Activated naive CD8-positive, alpha-beta T cell treated with anti-CD3 and anti-CD28 coated beads for 36 hours (primary cell): Measurements from ENCODE around the gene PLCG2. TPM values are rescaled to one million over a fixed set of nuclear protein-coding genes. Genes with fewer than 3 reads are reported as not detected.
"Not testable (repeated sequence)": the region's sequence is repeated elsewhere in the genome, so short reads cannot be mapped to it uniquely, and the experiment has no call there.

Source experiments
- DNase-seq: peaks from one replicate; pipeline ENCODE4 v3.0.0; 2021
- H3K27ac Mint-ChIP-seq: one replicate; pipeline ENCODE4 v1.8.0; 2022; ENCODE audit warnings: mild to moderate bottlenecking, moderate library complexity, mixed read lengths
- H3K27me3 Mint-ChIP-seq: one replicate; pipeline ENCODE4 v1.8.0; 2022; ENCODE audit warnings: mild to moderate bottlenecking, mixed read lengths
- H3K36me3 Mint-ChIP-seq: one replicate; pipeline ENCODE4 v1.8.0; 2021; ENCODE audit warnings: mild to moderate bottlenecking, mixed read lengths
- H3K4me1 Mint-ChIP-seq: one replicate; pipeline ENCODE4 v1.8.0; 2021; ENCODE audit warnings: mixed read lengths
- H3K4me3 Mint-ChIP-seq: one replicate; pipeline ENCODE4 v1.8.0; 2022; ENCODE audit warnings: mild to moderate bottlenecking, moderate library complexity, mixed read lengths
- H3K9me3 Mint-ChIP-seq: one replicate; pipeline ENCODE4 v1.8.0; 2022; ENCODE audit warnings: mixed read lengths
- total RNA-seq, 2 experiments: library from RNA; stranded (reverse); gene quantifications; one replicate each; pipeline ENCODE4 v1.2.3, GENCODE V29; 2021

PLCG2 gene
- total RNA-seq, 2 experiments from 2014 or later, result 7.7 to 8.1 TPM

DNA sequence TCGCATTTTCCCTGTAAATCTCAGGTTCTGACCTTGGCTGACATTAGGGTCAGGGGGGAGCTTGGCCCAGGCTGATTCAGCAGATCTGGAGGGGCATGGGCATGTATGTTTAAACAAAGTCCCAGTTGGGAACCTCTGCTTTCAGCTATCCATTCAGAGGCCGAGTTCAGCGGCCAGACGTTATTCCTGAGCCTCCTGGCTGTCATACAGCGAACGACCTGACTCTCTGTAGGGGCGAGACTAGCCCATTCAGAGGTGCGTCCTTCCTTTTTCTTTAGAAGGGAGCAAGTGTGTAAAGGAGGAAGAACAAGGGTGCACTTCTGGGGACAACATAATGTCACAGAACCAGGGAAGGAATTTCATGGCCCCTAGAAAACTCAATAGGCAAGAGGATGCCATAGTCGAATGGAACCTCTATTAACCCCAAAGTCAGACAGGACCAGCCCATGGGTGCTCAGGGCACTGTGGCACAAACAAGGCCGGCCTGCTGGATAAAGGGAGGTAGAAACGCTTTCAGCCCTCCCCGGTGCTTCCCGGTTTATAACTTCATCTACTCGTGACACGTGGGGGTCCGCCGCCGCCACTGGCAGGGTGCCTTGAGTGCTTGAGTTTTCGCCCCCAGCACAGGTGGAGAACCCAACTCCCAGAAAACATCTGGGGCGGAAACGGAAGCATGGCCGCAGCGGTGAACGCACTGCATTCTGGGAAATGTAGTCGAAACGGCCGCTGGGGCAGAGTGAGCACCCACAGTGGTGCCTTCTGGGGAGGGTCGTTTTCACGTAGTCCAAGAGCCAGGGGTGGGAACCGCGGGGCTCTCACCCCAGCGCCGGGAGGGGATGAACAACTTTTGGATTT lies 33.2 kb upstream of the PLCG2 start:
- Mint-ChIP-seq H3K4me1 (peaks cover 21% of the 10 kb centered on the region), H3K27me3 (no peaks in the 10 kb centered on the region), H3K36me3 (peaks cover 1% of the 10 kb centered on the region), H3K4me3 (peak overlapping the region; percentile 81), H3K27ac (peak overlapping the region; percentile 90), H3K9me3 (peaks cover 4% of the 10 kb centered on the region)
- peak; percentile 74 for DNase-seq

DNA sequence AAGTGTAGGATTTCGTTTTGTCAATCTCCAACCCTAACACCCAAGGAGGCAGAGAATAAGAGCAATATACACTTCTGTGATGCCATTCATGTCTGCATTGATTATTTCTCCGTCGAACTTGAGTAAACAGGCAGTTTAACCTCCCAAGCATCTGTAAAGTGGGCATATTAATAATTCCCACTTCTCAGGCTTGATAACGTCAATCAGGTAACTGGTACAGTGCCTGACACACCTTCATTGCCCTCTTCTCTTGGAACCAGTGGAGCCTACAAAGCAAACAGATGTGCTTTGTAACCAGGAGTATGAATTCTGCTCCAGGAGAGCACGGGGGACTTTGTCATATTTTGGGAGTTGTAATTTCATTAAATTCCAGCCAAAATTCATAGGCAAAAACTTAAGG lies 32.5 kb upstream of the PLCG2 start:
- Mint-ChIP-seq H3K4me3 (peak overlapping the region; percentile 81), H3K36me3 (peaks cover 1% of the 10 kb centered on the region), H3K9me3 (peaks cover 4% of the 10 kb centered on the region), H3K27ac (no peak overlapping the region), H3K27me3 (no peaks in the 10 kb centered on the region), H3K4me1 (peaks cover 21% of the 10 kb centered on the region)
- no peak for DNase-seq

DNA sequence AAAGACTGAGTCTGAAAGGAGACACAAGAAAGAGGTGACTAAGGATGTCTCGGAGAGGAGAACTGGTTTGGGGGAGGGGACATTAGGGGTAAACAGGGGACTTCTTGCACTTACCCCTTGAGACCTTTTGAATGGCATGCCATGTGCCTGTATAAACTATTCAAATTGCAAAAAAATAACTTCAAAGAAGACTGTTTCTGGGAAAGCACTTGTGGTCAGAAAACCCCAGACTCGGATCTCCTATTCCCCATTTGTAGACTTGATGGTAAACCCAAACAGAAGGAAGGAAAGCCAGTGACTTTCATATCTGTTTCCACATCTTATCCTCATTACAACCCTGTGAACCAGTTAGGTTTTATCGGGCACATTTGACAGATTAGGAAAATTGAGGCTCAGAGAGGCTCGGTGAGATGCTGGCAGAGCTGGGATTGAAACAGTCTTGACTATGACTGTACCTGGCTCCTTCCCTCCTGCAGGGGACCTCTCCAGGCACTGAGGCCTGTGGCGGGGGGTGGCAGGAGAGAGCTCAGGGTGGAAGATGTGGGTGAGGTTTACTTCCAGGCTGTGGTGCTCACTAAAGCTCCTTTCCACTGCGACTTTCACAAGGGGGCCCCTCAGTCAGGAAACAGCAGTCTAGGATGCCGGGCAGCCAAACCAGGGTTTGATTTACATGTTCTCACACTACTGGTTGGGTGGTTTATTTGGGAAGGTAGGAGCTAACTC lies 30.5 kb upstream of the PLCG2 start:
- H3K9me3 Mint-ChIP-seq, result peaks cover 4% of the 10 kb centered on the region
- no peaks in the 10 kb centered on the region for H3K27me3 Mint-ChIP-seq
- H3K4me3 Mint-ChIP-seq, result no peak overlapping the region
- DNase-seq, result no peak
- H3K4me1 Mint-ChIP-seq, result peaks cover 25% of the 10 kb centered on the region
- peaks cover 1% of the 10 kb centered on the region for H3K36me3 Mint-ChIP-seq
- no peak overlapping the region for H3K27ac Mint-ChIP-seq

DNA sequence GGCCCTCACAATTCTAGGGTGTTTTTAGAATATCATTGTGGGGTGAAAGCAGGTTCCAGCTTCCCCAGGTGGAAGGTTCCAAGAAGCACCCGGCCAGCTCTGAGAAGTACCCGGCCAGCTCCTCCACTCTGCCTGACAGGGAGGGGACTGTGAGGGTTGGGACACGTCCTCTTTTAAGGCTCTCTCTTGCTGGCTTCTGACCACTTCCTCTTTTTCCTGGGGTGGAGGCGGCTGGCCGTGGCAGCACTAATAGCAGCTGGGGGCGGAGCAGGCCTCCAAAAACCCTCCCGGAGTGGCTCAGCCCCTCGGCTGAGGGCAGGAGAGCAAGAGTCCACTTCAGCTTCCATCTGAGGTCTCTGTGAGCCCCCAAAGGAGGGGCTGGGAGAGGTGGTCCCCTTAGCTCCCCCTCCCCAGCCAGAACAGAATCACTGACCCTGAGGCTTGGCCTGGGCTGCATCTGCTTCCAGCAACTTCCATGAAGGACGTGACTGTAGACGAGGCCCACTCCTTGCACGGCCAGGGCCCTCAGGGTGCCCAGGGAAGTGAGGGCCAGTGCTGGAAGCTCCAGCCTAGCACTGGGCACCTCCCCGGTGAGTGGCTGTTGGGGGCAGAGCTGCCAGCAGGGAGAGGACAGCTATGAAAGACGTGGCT lies 26.7 kb upstream of the PLCG2 start:
- no peak overlapping the region for H3K4me3 Mint-ChIP-seq
- H3K36me3 Mint-ChIP-seq, result no peaks in the 10 kb centered on the region
- H3K9me3 Mint-ChIP-seq, result no peaks in the 10 kb centered on the region
- no peak overlapping the region for H3K27ac Mint-ChIP-seq
- peaks cover 21% of the 10 kb centered on the region for H3K4me1 Mint-ChIP-seq
- peaks cover 4% of the 10 kb centered on the region for H3K27me3 Mint-ChIP-seq
- DNase-seq, result no peak

DNA sequence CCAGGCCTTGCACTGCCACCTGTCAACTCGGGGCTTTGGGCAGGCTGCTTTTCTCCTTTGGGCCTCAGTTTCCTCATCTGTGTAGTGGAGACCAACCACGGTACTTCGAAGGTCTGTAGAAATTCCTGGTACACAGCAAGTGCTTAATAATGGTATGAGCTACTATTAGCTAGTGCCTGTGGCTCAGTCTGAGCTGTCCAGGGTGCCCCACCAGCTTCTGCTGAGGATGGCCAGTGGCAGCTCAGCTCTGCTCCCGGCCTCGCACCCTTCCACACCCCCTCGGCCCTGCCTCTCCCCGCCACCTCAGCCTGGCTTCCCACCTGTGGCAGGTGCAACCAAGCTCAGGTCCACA lies 26.2 kb upstream of the PLCG2 start:
- H3K27ac Mint-ChIP-seq, result no peak overlapping the region
- H3K4me1 Mint-ChIP-seq, result peaks cover 21% of the 10 kb centered on the region
- DNase-seq, result no peak
- H3K27me3 Mint-ChIP-seq, result peaks cover 4% of the 10 kb centered on the region
- H3K4me3 Mint-ChIP-seq, result no peak overlapping the region
- no peaks in the 10 kb centered on the region for H3K36me3 Mint-ChIP-seq
- no peaks in the 10 kb centered on the region for H3K9me3 Mint-ChIP-seq

DNA sequence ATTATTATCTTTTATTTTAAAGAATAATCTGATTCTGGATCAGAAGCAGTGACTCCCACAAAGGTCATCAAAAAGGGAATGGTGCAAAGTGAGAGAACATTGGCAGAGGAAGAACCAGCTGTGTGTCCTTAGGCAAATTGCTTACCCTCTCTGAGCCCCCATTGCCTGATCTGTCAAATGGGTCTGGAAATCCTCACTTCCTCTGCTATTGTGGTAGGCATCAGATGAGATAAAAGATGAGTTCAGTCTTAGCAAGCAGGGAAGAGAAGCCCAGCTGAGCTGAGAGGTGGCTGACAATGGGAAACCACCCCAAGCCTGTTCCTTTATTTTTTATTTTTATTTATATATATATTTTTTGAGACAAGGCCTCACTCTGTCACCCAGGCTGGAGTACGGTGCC lies 24.2 kb upstream of the PLCG2 start:
- no peak for DNase-seq
- Mint-ChIP-seq H3K27me3 (peaks cover 4% of the 10 kb centered on the region), H3K27ac (no peak overlapping the region), H3K4me3 (no peak overlapping the region), H3K36me3 (no peaks in the 10 kb centered on the region), H3K4me1 (peaks cover 15% of the 10 kb centered on the region), H3K9me3 (no peaks in the 10 kb centered on the region)

DNA sequence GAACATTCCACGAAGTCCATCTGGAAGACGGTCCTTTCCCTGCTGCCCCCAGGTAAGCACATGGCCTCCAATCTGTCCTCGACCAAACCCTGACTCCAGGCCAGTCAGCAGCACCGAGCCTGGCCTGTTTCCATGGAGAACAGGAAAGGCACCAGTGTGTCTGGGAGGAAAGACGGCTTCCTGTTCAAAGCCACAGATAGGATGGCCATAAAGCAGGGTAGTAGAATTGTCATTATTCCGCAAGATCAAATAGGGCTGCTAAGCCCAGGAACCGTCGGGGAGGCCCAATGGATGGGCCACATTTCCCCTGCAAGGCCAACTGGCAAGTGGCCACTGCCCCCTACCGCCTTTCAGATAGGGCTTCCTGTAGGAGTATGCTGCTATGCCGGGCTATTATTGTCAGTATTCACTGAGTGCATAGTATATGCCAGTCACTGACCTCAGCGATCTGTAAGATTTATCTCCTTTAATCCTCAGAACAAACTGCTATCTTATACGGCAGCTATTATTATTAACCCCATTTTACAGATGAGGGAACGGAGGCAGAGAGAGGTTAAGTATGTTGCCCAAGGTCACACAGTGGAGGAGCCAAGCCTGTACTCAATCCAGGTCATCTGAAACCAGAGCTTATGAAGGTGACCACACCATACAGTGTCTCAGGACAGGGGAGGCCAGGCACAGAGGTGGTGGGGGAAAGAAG lies 23.0 kb upstream of the PLCG2 start:
- H3K4me1 Mint-ChIP-seq, result peaks cover 15% of the 10 kb centered on the region
- no peaks in the 10 kb centered on the region for H3K9me3 Mint-ChIP-seq
- no peaks in the 10 kb centered on the region for H3K36me3 Mint-ChIP-seq
- H3K27ac Mint-ChIP-seq, result no peak overlapping the region
- H3K27me3 Mint-ChIP-seq, result peaks cover 4% of the 10 kb centered on the region
- DNase-seq, result no peak
- H3K4me3 Mint-ChIP-seq, result no peak overlapping the region

DNA sequence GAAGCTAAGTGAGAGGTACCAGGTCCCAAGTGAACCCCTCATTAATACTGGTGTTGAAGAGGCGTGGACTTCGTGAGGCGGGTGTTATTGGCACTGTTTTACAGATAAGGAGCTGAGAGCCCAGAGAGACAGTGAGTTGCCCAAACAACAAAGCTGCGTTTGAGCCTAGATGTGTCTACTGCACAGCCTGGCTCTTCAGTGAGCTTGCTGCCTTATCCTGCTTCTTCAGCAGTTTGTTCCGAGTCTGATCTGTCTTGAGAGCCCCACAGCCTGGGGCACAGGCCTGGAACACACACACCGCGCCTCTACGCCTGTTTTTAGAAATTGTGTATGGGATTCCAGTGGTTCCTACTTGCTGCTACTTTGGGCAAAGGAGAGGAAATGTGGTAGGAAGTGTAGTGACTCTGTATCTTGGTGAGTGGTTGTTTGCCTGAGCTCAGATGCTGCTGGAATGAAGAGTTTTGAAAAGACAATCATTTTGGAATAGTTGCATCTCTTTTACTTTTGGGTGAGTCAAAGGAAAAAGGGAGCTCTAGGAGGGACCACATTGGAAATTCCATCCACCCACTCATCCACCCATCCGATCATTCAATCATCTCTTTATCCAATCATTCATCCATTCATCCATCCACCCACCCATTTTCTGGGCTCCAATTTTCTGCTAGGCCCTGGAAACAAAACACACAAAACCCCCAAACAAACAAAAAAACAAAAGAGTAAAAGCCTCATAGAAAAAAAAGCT lies 22.3 kb upstream of the PLCG2 start:
- Mint-ChIP-seq H3K4me3 (no peak overlapping the region), H3K36me3 (no peaks in the 10 kb centered on the region), H3K27ac (no peak overlapping the region), H3K4me1 (peaks cover 15% of the 10 kb centered on the region), H3K27me3 (peaks cover 4% of the 10 kb centered on the region), H3K9me3 (no peaks in the 10 kb centered on the region)
- no peak for DNase-seq

DNA sequence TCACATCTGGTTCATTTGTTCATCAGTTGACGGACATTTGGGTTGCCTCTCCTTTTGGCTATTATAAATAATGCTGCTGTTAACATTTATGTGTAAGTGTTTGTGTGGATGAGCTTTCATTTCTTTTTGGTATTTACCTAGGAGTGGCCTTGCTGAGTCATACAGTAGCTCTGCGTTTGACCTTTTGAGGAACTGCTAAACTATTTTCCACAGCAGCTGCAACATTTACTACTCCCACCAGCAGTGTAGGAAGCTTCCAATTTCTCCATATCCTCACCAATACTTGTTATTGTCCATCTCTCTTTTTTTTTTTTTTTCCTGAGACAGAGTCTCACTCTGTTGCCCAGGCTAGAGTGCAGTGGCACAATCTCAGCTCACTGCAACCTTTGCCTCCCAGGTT lies 20.7 kb upstream of the PLCG2 start:
- Mint-ChIP-seq H3K27me3 (peaks cover 4% of the 10 kb centered on the region), H3K36me3 (no peaks in the 10 kb centered on the region), H3K4me1 (peaks cover 11% of the 10 kb centered on the region), H3K27ac (no peak overlapping the region), H3K4me3 (no peak overlapping the region), H3K9me3 (no peaks in the 10 kb centered on the region)
- no peak for DNase-seq

DNA sequence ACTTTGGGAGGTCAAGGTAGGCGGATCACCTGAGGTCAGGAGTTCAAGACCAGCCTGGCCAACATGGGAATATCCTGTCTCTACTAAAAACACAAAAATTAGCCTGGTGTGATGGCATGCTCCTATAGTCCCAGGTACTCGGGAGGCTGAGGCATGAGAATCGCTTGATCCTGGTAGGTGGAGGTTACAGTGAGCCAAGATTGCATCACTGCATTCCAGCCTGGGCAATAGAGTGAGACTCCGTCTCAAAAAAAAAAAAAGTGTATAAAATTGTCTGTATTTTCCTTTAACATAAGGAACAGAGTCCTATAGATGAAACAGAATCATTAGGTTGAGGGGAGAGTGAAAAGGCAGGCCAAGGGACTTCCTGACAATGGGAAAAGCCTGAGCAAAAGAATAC lies 16.8 kb upstream of the PLCG2 start:
- not testable (repeated sequence) for H3K27ac Mint-ChIP-seq, DNase-seq, H3K27me3 Mint-ChIP-seq, H3K9me3 Mint-ChIP-seq, H3K36me3 Mint-ChIP-seq, H3K4me3 Mint-ChIP-seq, H3K4me1 Mint-ChIP-seq

DNA sequence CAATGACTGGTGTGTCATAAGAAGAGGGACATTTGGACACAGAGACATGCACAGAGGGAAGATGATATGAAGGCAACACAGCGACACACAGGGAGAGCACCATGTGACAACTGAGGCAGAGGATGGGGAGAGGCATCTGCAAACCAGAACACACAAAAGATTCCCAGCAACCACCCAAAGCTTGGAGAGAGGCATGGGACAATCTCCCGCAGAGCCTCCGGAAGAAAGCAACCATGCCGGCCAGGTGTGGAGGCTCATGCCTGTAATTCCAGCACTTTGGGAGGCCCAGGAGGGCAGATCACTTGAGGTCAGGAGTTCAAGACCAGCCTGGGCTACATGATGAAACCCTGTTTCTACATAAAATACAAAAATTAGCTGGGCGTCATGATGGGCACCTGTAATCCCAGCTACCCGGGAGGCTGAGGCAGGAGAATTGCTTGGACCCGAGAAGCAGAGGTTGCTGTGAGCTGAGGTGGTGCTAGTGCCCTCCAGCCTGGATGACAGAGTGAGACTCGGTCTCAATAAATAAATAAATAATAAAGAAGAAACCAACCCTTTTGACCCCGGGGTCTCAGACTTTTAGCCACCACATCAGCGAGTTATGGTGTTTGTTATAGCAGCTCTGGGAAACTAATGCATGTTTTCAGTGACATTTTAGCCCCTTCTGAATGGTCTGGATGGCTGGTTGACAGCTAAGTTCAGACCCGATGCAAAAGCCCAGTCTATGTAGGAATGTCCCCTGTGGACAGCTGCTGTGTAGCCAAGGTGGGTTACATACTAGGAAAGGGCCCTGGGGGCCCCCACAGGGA lies 13.8 kb upstream of the PLCG2 start:
- no peaks in the 10 kb centered on the region for H3K27me3 Mint-ChIP-seq
- no peaks in the 10 kb centered on the region for H3K36me3 Mint-ChIP-seq
- no peaks in the 10 kb centered on the region for H3K4me1 Mint-ChIP-seq
- DNase-seq, result no peak
- H3K4me3 Mint-ChIP-seq, result no peak overlapping the region
- H3K9me3 Mint-ChIP-seq, result no peaks in the 10 kb centered on the region
- no peak overlapping the region for H3K27ac Mint-ChIP-seq

DNA sequence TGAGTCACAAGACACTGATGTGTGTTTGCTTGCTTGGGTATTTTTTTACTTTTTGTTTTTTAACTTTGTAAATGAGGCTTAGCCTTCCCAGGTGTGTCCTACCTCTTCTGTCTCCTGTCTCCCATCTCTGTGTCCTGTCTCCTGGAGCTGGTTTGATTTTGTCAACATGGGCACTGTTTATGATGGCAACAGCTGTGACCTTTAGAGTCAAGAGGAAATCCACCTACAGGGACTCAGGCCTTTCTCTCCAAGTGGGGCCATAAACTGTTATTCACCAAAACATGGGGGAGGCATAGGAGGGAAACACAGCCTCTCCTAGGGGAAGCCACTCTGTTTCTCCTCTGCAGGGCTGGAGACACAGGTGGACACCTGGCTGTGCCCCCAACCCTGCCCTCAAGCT lies 13.1 kb upstream of the PLCG2 start:
- H3K9me3 Mint-ChIP-seq, result no peaks in the 10 kb centered on the region
- H3K27ac Mint-ChIP-seq, result no peak overlapping the region
- no peaks in the 10 kb centered on the region for H3K4me1 Mint-ChIP-seq
- no peak overlapping the region for H3K4me3 Mint-ChIP-seq
- H3K27me3 Mint-ChIP-seq, result no peaks in the 10 kb centered on the region
- H3K36me3 Mint-ChIP-seq, result no peaks in the 10 kb centered on the region
- no peak for DNase-seq

DNA sequence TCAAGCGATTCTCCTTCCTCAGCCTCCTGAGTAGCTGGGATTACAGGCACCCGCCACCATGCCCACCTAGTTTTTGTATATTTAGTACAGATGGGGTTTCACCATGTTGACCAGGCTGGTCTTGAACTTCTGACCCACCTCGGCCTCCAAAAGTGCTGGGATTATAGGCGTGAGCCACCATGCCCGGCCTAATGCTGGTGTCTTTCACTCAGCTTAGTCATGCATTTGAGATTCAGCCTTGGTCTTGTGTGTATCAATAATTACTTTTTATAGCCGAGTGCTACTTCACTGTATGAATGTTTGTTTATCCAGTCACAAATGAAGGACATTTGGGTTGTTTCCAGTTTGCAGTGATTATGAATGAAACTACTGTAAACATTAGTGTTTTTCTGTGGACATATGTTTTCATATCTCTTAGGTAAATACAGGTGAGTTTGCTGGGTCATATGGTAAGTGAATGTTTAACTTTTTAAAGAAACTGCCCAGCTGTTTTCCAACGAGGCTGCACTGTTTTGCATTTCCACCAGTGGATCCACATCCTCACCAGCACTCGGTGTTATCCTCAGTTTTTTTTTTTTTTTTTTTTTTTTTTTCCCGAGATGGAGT lies 11.0 kb upstream of the PLCG2 start:
- H3K27me3 Mint-ChIP-seq, result no peaks in the 10 kb centered on the region
- no peaks in the 10 kb centered on the region for H3K4me1 Mint-ChIP-seq

More for the DNA sequence above, 11.0 kb upstream of the PLCG2 start:
- Mint-ChIP-seq H3K27ac (no peak overlapping the region), H3K9me3 (no peaks in the 10 kb centered on the region), H3K36me3 (no peaks in the 10 kb centered on the region), H3K4me3 (no peak overlapping the region)
- DNase-seq, result no peak
